Measurements from ENCODE around the gene PUSL1. TPM values are rescaled to one million over a fixed set of nuclear protein-coding genes. Genes with fewer than 3 reads are reported as not detected.

Gene PUSL1
- total and polyA plus RNA-seq, 2 donors from 2014 or later: 12.6 to 13.9 TPM

- Histone ChIP-seq H3K4me3 (ENCODE audit: low read length in 3 of 3) (no peak overlapping the region), H3K9me3 (ENCODE audit: control insufficient read depth in 2 of 3, insufficient read depth in 1 of 3, low read length in 3 of 3) (no peaks in the 10 kb centered on the region), H3K9ac (ENCODE audit: low read length in 3 of 3) (no peak overlapping the region), H3K27me3 (ENCODE audit: control insufficient read depth, insufficient read depth, low read length) (no peaks in the 10 kb centered on the region), H3K36me3 (ENCODE audit: control insufficient read depth in 2 of 3, insufficient read depth in 3 of 3, low read length in 3 of 3) (no peaks in the 10 kb centered on the region), H3K4me1 (ENCODE audit: control insufficient read depth in 2 of 3, insufficient read depth in 2 of 3, low read depth in 1 of 3, low read length in 3 of 3) (peaks cover 0 to 21% (median 2%) of the 10 kb centered on the region in 3 donors), H3K27ac (ENCODE audit: low read depth in 2 of 2, low read length in 2 of 2) (peak overlapping the region; percentile 23 to 32)
- DNase-seq (peak; percentile 79 to 88 (median 81)), FAIRE-seq (no peak)
- intact Hi-C loops (cut with DNase I): no loop called here
- TF ChIP-seq CTCF (IDR thresholded peaks at IDR 0.05; ENCODE audit: borderline replicate concordance, extremely low read depth, insufficient read depth): no peak
Measured at GRCh38 chr1:1359664-1360468, 51.5 kb downstream of the PUSL1 start.

- FAIRE-seq (no peak), DNase-seq (peak in 2 of 5 donors; percentile 53 to 93)
- Histone ChIP-seq H3K9ac (ENCODE audit: low read length in 3 of 3) (no peak overlapping the region), H3K27ac (ENCODE audit: low read depth in 2 of 2, low read length in 2 of 2) (no peak overlapping the region), H3K4me1 (ENCODE audit: control insufficient read depth in 2 of 3, insufficient read depth in 2 of 3, low read depth in 1 of 3, low read length in 3 of 3) (peaks cover 0 to 21% (median 2%) of the 10 kb centered on the region in 3 donors), H3K36me3 (ENCODE audit: control insufficient read depth in 2 of 3, insufficient read depth in 3 of 3, low read length in 3 of 3) (no peaks in the 10 kb centered on the region), H3K9me3 (ENCODE audit: control insufficient read depth in 2 of 3, insufficient read depth in 1 of 3, low read length in 3 of 3) (no peaks in the 10 kb centered on the region), H3K4me3 (ENCODE audit: low read length in 3 of 3) (no peak overlapping the region), H3K27me3 (ENCODE audit: control insufficient read depth, insufficient read depth, low read length) (no peaks in the 10 kb centered on the region)
- TF ChIP-seq CTCF (IDR thresholded peaks at IDR 0.05; ENCODE audit: borderline replicate concordance, extremely low read depth, insufficient read depth): no peak
- intact Hi-C loops (cut with DNase I): no loop called here
Measured at GRCh38 chr1:1360506-1361169, 52.2 kb downstream of the PUSL1 start.

Small RNA genes within 50 kb of the gene (microRNA-seq; reads per million reads assigned to microRNA genes)
- gene MIR6726: 1.7 reads per million
- not detected for gene MIR6727
- not detected for gene MIR6808

Other genes with a start within 250 kb of the PUSL1 start
- gene RNF223, start 234.3 kb upstream of the PUSL1 start, total RNA-seq: 2.3 TPM
- gene RNF223, start 234.3 kb upstream of the PUSL1 start, polyA plus RNA-seq (ENCODE audit: insufficient read depth, low read depth, low replicate concordance): 0.28 TPM
- gene C1orf159, start 192.5 kb upstream of the PUSL1 start, total RNA-seq: 14.8 TPM
- 8.6 TPM for gene C1orf159, start 192.5 kb upstream of the PUSL1 start, polyA plus RNA-seq (ENCODE audit: insufficient read depth, low read depth, low replicate concordance)
- gene TTLL10, start 134.7 kb upstream of the PUSL1 start, total RNA-seq: 1.5 TPM
- not detected for gene TTLL10, start 134.7 kb upstream of the PUSL1 start, polyA plus RNA-seq (ENCODE audit: insufficient read depth, low read depth, low replicate concordance)
- 8.1 TPM for gene TNFRSF18, start 102.0 kb upstream of the PUSL1 start, total RNA-seq
- not detected for gene TNFRSF18, start 102.0 kb upstream of the PUSL1 start, polyA plus RNA-seq (ENCODE audit: insufficient read depth, low read depth, low replicate concordance)
- 5.1 TPM for gene TNFRSF4, start 94.4 kb upstream of the PUSL1 start, total RNA-seq
- 3.3 TPM for gene TNFRSF4, start 94.4 kb upstream of the PUSL1 start, polyA plus RNA-seq (ENCODE audit: insufficient read depth, low read depth, low replicate concordance)
- 160 TPM for gene SDF4, start 76.6 kb upstream of the PUSL1 start, total RNA-seq
- gene SDF4, start 76.6 kb upstream of the PUSL1 start, polyA plus RNA-seq (ENCODE audit: insufficient read depth, low read depth, low replicate concordance): 143 TPM
- 20.3 TPM for gene B3GALT6, start 76.4 kb upstream of the PUSL1 start, total RNA-seq
- gene B3GALT6, start 76.4 kb upstream of the PUSL1 start, polyA plus RNA-seq (ENCODE audit: insufficient read depth, low read depth, low replicate concordance): 13.7 TPM
- 3.1 TPM for gene C1QTNF12, start 61.9 kb upstream of the PUSL1 start, total RNA-seq
- 9.9 TPM for gene C1QTNF12, start 61.9 kb upstream of the PUSL1 start, polyA plus RNA-seq (ENCODE audit: insufficient read depth, low read depth, low replicate concordance)
- gene UBE2J2, start 34.7 kb upstream of the PUSL1 start, total RNA-seq: 56.6 TPM
- 57.4 TPM for gene UBE2J2, start 34.7 kb upstream of the PUSL1 start, polyA plus RNA-seq (ENCODE audit: insufficient read depth, low read depth, low replicate concordance)
- gene SCNN1D, start 28.2 kb upstream of the PUSL1 start, total RNA-seq: 4.6 TPM
- gene SCNN1D, start 28.2 kb upstream of the PUSL1 start, polyA plus RNA-seq (ENCODE audit: insufficient read depth, low read depth, low replicate concordance): 4.6 TPM
- gene ACAP3, start 667 bp upstream of the PUSL1 start, total RNA-seq: 39.5 TPM
- gene ACAP3, start 667 bp upstream of the PUSL1 start, polyA plus RNA-seq (ENCODE audit: insufficient read depth, low read depth, low replicate concordance): 15.9 TPM
- gene INTS11, start 16.1 kb downstream of the PUSL1 start, total RNA-seq: 100 TPM
- 73.6 TPM for gene INTS11, start 16.1 kb downstream of the PUSL1 start, polyA plus RNA-seq (ENCODE audit: insufficient read depth, low read depth, low replicate concordance)
- 21.9 TPM for gene CPTP, start 16.2 kb downstream of the PUSL1 start, total RNA-seq
- 51.5 TPM for gene CPTP, start 16.2 kb downstream of the PUSL1 start, polyA plus RNA-seq (ENCODE audit: insufficient read depth, low read depth, low replicate concordance)
- 1.3 TPM for gene TAS1R3, start 22.7 kb downstream of the PUSL1 start, total RNA-seq
- gene TAS1R3, start 22.7 kb downstream of the PUSL1 start, polyA plus RNA-seq (ENCODE audit: insufficient read depth, low read depth, low replicate concordance): 0.15 TPM
- 55.0 TPM for gene DVL1, start 40.8 kb downstream of the PUSL1 start, total RNA-seq
- gene DVL1, start 40.8 kb downstream of the PUSL1 start, polyA plus RNA-seq (ENCODE audit: insufficient read depth, low read depth, low replicate concordance): 32.5 TPM
- gene MXRA8, start 50.0 kb downstream of the PUSL1 start, total RNA-seq: 26.0 TPM
- gene MXRA8, start 50.0 kb downstream of the PUSL1 start, polyA plus RNA-seq (ENCODE audit: insufficient read depth, low read depth, low replicate concordance): 64.7 TPM
- gene AURKAIP1, start 66.6 kb downstream of the PUSL1 start, total RNA-seq: 111 TPM
- 359 TPM for gene AURKAIP1, start 66.6 kb downstream of the PUSL1 start, polyA plus RNA-seq (ENCODE audit: insufficient read depth, low read depth, low replicate concordance)
- gene CCNL2, start 90.7 kb downstream of the PUSL1 start, total RNA-seq: 199 TPM
- 72.0 TPM for gene CCNL2, start 90.7 kb downstream of the PUSL1 start, polyA plus RNA-seq (ENCODE audit: insufficient read depth, low read depth, low replicate concordance)
- 103 TPM for gene MRPL20, start 98.7 kb downstream of the PUSL1 start, total RNA-seq
- gene MRPL20, start 98.7 kb downstream of the PUSL1 start, polyA plus RNA-seq (ENCODE audit: insufficient read depth, low read depth, low replicate concordance): 221 TPM
- gene ANKRD65, start 112.7 kb downstream of the PUSL1 start, total RNA-seq: 5.2 TPM
- 7.1 TPM for gene ANKRD65, start 112.7 kb downstream of the PUSL1 start, polyA plus RNA-seq (ENCODE audit: insufficient read depth, low read depth, low replicate concordance)
- 116 TPM for gene VWA1, start 127.1 kb downstream of the PUSL1 start, total RNA-seq
- 103 TPM for gene VWA1, start 127.1 kb downstream of the PUSL1 start, polyA plus RNA-seq (ENCODE audit: insufficient read depth, low read depth, low replicate concordance)
- 10.0 TPM for gene ATAD3C, start 141.1 kb downstream of the PUSL1 start, total RNA-seq
- 14.3 TPM for gene ATAD3C, start 141.1 kb downstream of the PUSL1 start, polyA plus RNA-seq (ENCODE audit: insufficient read depth, low read depth, low replicate concordance)
- gene ATAD3B, start 163.2 kb downstream of the PUSL1 start, total RNA-seq: 28.8 TPM
- 13.3 TPM for gene ATAD3B, start 163.2 kb downstream of the PUSL1 start, polyA plus RNA-seq (ENCODE audit: insufficient read depth, low read depth, low replicate concordance)
- 19.1 TPM for gene ATAD3A, start 203.6 kb downstream of the PUSL1 start, total RNA-seq
- gene ATAD3A, start 203.6 kb downstream of the PUSL1 start, polyA plus RNA-seq (ENCODE audit: insufficient read depth, low read depth, low replicate concordance): 17.5 TPM
- 1.9 TPM for gene TMEM240, start 232.0 kb downstream of the PUSL1 start, total RNA-seq
- 1.7 TPM for gene TMEM240, start 232.0 kb downstream of the PUSL1 start, polyA plus RNA-seq (ENCODE audit: insufficient read depth, low read depth, low replicate concordance)

Measured in kidney (tissue), 14 donors.